ENCODE data around the gene ZNF385B.

Gene ZNF385B

DNA sequence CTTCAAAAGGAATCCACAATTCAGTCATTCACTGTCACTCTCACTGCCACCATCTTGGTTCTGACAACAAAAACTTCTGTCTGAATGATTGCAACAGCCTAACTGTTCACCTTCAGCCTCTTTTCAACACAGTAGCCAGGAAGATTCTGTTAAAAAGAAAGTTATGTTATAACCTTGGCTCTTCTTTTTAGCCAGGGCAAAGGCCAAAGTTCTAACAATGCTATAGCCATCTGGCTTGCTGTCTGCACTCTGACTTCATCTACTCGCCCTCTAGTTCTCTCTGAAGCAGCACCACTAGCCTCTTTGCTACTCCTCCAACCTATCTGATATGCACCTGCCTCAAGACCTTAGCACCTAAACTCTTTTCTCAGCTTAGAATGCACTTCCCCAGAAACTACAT is 158.5 kb downstream of the ZNF385B start:
- H3K27ac Mint-ChIP-seq = no peak overlapping the region
- no peaks in the 10 kb centered on the region for H3K36me3 Mint-ChIP-seq
- DNase-seq (ENCODE audit: low spot score in 2 of 2) (no peak), ATAC-seq (peak; percentile 16)
- no peak overlapping the region for H3K4me3 Mint-ChIP-seq
- no peaks in the 10 kb centered on the region for H3K4me1 Mint-ChIP-seq
- peaks cover 5% of the 10 kb centered on the region for H3K9me3 Mint-ChIP-seq

DNA sequence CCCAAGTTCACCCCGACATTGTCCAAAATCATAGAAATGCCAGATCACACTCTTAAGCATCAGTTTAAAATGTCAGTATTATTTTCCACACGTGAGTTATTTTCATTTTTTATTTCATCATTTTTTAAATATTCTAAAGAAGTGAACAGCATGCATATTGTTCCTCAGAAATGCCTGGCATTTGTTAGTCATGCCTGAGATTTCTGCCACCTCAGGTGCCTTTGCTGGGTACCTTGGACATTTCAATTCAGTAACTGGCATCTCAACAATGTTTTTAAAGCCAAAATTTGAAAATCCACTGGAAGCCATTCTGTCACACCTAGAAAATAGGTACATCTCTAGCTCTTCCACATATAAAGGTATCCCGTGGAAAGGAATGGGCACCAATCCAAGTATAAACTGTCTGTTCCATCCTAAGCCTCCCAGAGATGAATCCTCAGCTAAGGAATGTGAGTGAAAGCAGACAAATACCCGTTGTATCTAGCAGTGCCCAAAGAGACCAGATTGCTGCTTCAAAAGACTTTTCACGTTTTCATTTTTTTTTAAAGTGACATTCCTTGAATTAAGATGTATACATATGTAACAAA is 159.8 kb downstream of the ZNF385B start:
- H3K9me3 Mint-ChIP-seq = peaks cover 5% of the 10 kb centered on the region
- H3K36me3 Mint-ChIP-seq = no peaks in the 10 kb centered on the region
- no peak overlapping the region for H3K27ac Mint-ChIP-seq
- H3K4me1 Mint-ChIP-seq = no peaks in the 10 kb centered on the region
- ATAC-seq = no peak
- no peak overlapping the region for H3K4me3 Mint-ChIP-seq
- DNase-seq (ENCODE audit: low spot score in 2 of 2) = no peak

DNA sequence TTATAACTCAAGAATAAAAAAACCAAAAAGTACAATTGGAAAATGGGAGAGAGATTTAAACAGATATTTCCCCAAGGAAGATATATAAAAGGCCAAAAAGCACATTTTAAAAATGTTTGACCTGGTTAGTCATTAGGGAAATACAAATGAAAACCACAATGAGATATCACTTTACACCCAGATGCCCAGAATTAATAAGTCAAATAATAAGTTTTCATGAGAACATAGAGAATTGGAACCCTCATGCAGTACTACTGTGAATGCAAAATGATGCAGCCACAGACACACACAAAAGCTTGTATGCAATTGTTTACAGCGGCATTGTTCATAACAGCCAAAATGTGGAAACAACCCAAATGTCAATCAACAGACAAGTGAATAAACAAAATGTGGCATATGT is 165.9 kb downstream of the ZNF385B start:
- Mint-ChIP-seq H3K36me3 (no peaks in the 10 kb centered on the region), H3K4me3 (no peak overlapping the region), H3K9me3 (no peaks in the 10 kb centered on the region), H3K27ac (no peak overlapping the region), H3K4me1 (no peaks in the 10 kb centered on the region)
- ATAC-seq = no peak
- DNase-seq (ENCODE audit: low spot score in 2 of 2) = no peak

DNA sequence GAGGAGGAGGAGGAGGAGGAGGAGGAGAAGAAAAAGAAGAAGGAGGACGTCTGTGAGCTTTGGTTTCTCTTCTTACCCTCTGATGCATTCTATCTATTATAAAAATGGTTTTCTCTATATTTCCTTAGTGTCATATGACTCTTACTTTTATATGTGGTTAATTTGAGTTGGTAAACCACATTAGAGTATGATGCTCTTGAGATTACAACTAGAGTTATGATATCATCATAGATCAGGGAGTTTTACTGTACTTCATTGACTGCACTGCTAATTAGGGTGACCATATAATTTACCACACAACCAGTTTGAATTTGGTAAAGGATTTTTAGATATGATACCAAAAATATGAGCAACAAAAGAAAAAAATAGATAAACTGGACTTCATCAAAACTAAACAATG is 166.4 kb downstream of the ZNF385B start:
- Mint-ChIP-seq H3K4me1 (no peaks in the 10 kb centered on the region), H3K9me3 (no peaks in the 10 kb centered on the region), H3K4me3 (no peak overlapping the region), H3K27ac (no peak overlapping the region), H3K36me3 (no peaks in the 10 kb centered on the region)
- no peak for ATAC-seq
- DNase-seq (ENCODE audit: low spot score in 2 of 2) = no peak

DNA sequence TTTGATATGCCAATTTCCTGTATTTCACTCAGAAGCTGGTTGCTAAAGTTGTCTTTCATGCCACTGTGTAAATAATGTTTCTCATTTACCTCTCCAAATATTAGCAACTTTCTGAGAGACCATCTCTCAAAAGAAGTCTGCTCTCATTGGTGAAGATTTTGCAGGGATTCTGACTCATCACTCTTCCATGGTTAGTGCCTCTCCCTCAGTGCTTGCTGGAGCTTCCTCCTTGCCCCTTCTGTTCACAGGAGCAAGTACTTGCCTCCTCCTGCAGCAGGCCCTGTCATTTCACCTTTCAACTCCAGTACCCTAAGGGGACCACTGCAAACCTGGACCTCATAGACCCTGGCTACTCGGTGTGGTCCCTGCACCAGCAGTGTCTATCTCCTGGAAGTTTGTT is 168.8 kb downstream of the ZNF385B start:
- H3K36me3 Mint-ChIP-seq = no peaks in the 10 kb centered on the region
- no peak overlapping the region for H3K27ac Mint-ChIP-seq
- DNase-seq (ENCODE audit: low spot score in 2 of 2) = no peak
- no peak overlapping the region for H3K4me3 Mint-ChIP-seq
- ATAC-seq = no peak
- peaks cover 3% of the 10 kb centered on the region for H3K9me3 Mint-ChIP-seq
- H3K4me1 Mint-ChIP-seq = no peaks in the 10 kb centered on the region

DNA sequence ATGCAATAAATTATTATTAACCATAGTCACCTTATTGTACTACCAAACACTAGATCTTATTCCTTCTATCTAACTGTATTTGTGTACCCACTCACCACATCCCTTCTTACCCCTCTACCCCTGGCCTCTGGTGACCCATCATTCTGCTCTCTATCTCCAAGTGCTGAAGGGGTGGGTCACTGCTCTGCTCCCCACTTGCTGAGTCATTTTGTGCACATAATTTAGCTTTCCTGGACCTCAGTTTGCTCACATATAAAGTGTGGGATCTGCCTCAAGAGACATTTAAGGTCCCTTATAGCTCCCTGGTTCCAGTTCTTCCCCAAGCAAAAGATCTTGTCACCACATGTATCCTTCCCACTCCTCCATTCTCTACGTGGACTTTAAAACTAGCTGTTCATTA is 169.4 kb downstream of the ZNF385B start:
- DNase-seq (ENCODE audit: low spot score in 2 of 2) (no peak), ATAC-seq (no peak)
- peaks cover 3% of the 10 kb centered on the region for H3K9me3 Mint-ChIP-seq
- no peak overlapping the region for H3K4me3 Mint-ChIP-seq
- no peak overlapping the region for H3K27ac Mint-ChIP-seq
- no peaks in the 10 kb centered on the region for H3K36me3 Mint-ChIP-seq
- no peaks in the 10 kb centered on the region for H3K4me1 Mint-ChIP-seq

DNA sequence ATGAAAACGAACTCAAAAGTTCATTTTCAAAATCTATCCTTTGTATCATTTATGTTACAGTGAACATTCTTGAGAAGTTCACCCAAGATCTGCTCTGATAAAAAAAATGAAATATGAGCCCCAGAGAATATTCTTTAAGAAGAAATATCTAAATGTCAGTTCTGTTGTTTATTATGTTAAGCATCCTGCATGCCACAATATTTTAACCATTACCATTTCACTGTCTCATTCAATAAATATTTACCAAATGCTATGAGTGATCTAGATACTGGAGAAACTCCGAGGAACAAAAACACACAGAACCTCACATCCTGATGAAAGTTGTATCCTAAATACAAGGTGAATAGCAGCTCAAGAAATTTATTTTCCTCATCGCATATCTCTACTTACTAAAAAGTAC is 170.2 kb downstream of the ZNF385B start:
- H3K4me3 Mint-ChIP-seq = no peak overlapping the region
- H3K4me1 Mint-ChIP-seq = no peaks in the 10 kb centered on the region
- H3K36me3 Mint-ChIP-seq = no peaks in the 10 kb centered on the region
- ATAC-seq (no peak), DNase-seq (ENCODE audit: low spot score in 2 of 2) (no peak)
- no peak overlapping the region for H3K27ac Mint-ChIP-seq
- peaks cover 3% of the 10 kb centered on the region for H3K9me3 Mint-ChIP-seq

DNA sequence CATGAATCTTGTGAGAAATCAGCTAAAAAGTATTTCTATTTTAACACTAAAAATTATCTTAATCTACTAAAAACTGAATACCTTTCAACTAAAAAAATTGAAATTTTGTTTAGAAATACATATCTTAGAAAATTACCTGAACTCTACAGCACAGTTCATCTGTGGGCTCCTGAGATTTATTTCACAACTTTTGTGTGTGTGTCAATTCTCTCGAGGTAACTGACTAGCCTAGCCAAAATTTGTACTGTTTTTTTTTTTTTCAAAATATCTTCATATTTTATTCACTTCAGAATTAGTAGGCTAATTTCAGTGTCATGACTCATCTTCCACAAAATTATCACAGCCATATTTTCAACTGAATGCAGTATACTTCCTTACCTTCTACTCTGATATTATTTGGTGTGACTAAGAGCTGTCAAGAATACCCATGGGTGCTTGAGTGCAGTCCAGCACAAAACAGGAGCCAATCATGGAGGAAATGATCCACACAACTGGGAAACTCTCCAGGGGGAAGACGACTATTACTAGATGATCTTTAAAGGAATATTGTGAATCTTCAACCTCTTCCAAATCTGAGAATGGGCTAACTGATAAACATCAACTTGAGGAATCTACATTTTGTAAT is 174.6 kb downstream of the ZNF385B start:
- Mint-ChIP-seq H3K4me3 (no peak overlapping the region), H3K36me3 (no peaks in the 10 kb centered on the region), H3K4me1 (no peaks in the 10 kb centered on the region), H3K9me3 (peaks cover 3% of the 10 kb centered on the region), H3K27ac (no peak overlapping the region)
- no peak for DNase-seq (ENCODE audit: low spot score in 2 of 2)
- no peak for ATAC-seq

DNA sequence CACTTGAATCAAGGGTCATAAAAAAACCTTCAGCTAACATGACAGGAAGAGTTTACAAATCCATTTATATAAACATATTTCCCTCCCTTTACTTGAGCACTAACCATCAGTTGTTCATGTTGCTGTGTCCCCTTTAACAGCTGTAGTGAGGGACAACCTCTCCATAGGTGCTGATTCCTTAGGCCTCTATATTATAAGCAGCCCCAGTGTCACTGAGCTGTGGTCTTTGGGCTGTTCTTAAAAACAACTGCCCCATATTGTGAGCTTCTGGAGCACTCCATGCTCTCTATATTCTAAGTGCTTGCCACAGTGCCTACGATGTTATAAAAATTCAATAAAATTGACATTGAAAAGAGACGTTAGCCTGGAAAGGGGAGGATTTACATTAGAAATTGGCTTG is 175.3 kb downstream of the ZNF385B start:
- Mint-ChIP-seq H3K36me3 (no peaks in the 10 kb centered on the region), H3K27ac (no peak overlapping the region), H3K4me3 (no peak overlapping the region), H3K4me1 (no peaks in the 10 kb centered on the region), H3K9me3 (peaks cover 3% of the 10 kb centered on the region)
- no peak for ATAC-seq
- no peak for DNase-seq (ENCODE audit: low spot score in 2 of 2)

DNA sequence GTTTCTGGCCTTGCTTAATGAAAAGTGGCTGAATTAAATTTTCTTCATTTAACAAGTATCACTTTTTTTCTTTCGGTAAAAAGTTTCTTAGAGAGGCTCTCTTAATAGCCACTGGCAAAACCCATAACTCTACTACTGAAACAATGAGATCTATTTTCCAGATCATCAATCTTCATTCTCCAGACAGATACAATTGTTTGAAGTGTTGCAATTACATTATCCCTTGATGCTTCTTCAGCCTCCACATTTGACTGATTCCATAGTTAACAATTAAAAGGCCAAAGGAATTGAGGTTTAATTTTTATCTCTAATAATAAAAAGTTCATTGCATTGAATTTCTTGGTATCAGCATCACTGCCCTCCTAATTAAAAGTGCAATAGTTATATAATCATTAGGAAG is 176.3 kb downstream of the ZNF385B start:
- Mint-ChIP-seq H3K4me3 (no peak overlapping the region), H3K9me3 (peaks cover 3% of the 10 kb centered on the region), H3K36me3 (no peaks in the 10 kb centered on the region), H3K27ac (no peak overlapping the region), H3K4me1 (no peaks in the 10 kb centered on the region)
- no peak for ATAC-seq
- DNase-seq (ENCODE audit: low spot score in 2 of 2) = no peak

DNA sequence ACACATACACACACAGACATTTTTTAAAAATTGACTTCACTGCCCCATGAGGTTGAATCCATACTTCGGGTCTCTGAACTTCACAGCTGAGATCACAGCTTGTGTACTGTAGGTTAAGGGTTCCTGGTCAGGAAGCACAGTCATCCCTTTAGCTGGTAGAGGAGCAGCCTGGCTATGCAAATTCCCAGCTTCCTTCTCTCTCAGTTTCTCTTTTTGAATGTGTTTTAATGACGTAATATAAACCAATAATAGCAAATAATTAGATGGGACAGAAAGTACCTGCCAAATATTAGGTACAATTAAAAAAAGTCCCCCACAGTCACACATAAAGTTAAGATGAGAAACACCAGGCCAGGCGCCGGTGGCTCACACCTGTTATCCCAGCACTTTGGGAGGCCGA is 178.7 kb downstream of the ZNF385B start:
- H3K27ac Mint-ChIP-seq = no peak overlapping the region
- no peak overlapping the region for H3K4me3 Mint-ChIP-seq
- ATAC-seq = no peak
- no peaks in the 10 kb centered on the region for H3K36me3 Mint-ChIP-seq
- no peak for DNase-seq (ENCODE audit: low spot score in 2 of 2)
- H3K4me1 Mint-ChIP-seq = no peaks in the 10 kb centered on the region
- H3K9me3 Mint-ChIP-seq = no peaks in the 10 kb centered on the region

DNA sequence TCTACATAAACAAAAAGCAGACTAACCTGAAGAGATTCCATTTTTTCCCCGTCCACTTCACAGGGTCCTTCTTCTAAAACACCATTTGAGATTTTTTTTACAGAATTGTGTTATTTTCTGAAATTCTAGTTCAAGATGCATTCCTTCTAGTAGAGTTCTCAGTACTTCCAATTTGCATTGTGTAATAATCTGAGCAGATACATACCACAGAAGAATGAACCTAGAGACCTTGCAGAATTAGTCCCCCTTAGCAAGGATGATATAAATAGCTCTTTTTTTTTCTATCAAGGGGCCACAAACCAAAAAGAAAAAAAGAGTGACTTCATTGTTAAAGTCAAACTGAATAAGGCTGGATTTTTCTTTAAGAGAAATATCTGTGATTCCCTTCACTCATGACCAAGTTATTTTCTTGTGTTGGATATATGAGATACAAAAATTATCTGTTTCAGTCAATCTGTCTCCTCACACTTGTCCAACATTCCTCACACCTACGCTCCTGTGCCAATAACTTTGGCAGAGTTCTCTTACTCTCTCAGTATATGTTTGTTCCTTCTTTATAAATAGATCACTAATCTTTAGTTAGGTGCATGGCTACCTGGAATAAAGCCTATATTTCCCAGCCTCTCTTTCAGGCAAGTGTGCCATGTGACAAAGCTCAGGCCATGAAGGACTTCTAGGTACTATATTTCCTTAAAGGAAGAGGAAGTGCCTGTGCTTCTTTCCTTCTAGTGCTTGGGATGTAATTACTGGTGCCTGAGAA is 183.5 kb downstream of the ZNF385B start:
- Mint-ChIP-seq H3K4me3 (no peak overlapping the region), H3K27ac (no peak overlapping the region), H3K4me1 (no peaks in the 10 kb centered on the region), H3K36me3 (no peaks in the 10 kb centered on the region), H3K9me3 (peaks cover 5% of the 10 kb centered on the region)
- ATAC-seq = no peak
- DNase-seq (ENCODE audit: low spot score in 2 of 2) = no peak

DNA sequence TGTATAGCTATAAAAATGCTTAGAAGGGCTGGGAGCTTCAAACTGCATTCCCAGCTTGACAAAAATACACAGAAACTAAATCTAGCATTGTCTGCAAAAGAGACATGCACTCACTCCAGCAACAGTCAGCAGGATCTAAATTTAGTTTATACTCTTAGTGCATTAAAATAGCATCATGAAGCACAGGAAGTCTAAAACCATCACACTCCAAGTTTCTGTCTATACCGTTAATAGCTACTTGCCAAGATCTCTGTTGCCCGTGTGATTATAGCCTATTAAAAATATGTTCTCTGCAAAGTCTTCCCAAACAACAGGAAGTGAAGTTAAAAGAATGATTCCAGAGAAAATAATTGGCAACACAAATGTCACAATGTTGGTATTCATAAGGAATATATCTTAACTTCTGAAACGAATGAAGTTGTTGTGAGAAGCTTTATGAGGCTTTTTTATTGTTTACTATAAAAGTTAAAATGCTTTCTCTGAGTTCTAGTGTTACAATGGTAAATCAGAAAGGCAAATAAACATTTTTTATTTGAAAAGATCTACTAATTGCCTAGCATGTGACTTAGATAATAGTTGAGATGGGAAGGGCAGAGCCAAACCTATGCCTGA is 184.2 kb downstream of the ZNF385B start:
- Mint-ChIP-seq H3K27ac (no peak overlapping the region), H3K4me3 (no peak overlapping the region), H3K4me1 (no peaks in the 10 kb centered on the region), H3K36me3 (no peaks in the 10 kb centered on the region), H3K9me3 (peaks cover 5% of the 10 kb centered on the region)
- no peak for ATAC-seq
- DNase-seq (ENCODE audit: low spot score in 2 of 2) = no peak

DNA sequence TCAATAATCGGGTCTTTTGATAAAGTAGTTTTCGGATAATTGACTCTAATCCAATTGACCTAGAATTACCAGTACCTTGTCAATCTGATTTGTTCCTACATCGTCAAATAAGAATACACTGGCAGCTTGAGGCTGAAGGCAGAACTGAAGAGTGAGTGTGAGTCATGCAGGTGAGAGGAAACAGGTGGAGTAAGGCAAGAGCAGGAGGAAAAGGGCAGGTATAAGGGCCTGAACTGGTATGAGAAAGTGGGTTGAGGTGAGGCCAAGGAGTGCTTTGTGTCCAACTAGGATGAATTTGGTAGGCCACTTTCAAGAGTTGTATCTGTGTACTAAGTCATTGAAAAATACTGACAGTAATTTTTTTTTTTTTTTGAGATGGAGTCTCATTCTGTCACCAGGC is 186.0 kb downstream of the ZNF385B start:
- ATAC-seq = no peak
- H3K9me3 Mint-ChIP-seq = peaks cover 5% of the 10 kb centered on the region
- H3K36me3 Mint-ChIP-seq = no peaks in the 10 kb centered on the region
- no peak for DNase-seq (ENCODE audit: low spot score in 2 of 2)
- no peak overlapping the region for H3K4me3 Mint-ChIP-seq
- H3K4me1 Mint-ChIP-seq = no peaks in the 10 kb centered on the region
- no peak overlapping the region for H3K27ac Mint-ChIP-seq

DNA sequence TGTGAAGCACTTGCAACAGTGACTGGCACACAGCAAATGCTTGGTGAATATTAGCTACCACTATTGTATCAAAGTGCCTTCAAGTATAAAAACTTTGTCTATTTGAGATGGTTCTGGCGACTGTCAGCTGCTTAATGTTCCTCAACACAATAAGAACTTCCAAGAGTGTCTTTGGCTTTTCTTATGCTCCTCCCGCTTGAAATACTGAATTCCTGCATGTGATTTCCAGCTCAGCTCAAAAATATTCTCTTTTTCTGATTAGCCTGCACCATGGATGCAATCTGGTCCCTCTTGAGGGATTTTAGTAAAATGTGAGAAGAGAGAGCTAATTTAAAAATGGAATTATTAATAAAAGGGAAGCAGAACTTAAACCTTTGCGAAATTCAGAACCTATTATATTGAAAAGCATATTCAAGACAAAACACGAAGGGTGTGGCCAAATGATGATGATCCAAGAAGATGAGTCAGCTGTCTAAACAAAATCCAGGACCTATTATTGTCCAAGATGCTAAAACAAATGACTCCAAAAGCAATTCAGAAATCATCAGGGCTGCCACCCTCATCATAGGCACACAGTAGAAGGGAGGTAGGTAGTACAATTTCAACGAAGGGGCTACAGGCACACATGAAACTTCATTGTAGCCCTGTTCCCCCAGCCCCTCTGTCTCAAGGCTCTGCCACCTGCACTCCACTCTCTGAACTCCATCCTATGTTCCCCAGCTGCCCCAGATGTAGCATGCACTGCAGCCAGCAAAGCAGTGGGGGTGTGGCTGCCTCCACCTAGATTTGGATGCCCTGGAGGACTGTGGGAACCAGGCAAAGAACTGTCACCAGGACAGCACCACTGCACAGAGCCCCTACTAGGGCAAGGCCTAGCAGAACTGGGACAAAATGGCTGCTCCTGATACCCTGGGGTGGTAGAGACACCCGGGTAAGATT is 190.1 kb downstream of the ZNF385B start:
- H3K4me3 Mint-ChIP-seq = no peak overlapping the region
- H3K36me3 Mint-ChIP-seq = no peaks in the 10 kb centered on the region
- ATAC-seq (peak; percentile 21), DNase-seq (ENCODE audit: low spot score in 2 of 2) (no peak)
- no peak overlapping the region for H3K27ac Mint-ChIP-seq
- H3K9me3 Mint-ChIP-seq = peaks cover 3% of the 10 kb centered on the region
- H3K4me1 Mint-ChIP-seq = no peaks in the 10 kb centered on the region
